ENCODE results near the gene TNIK.

TNIK gene

GRCh38 chr3:171283848-171284222, 176.4 kb downstream of the TNIK start:
- H3K9me3 Mint-ChIP-seq, result no peaks in the 10 kb centered on the region
- peaks cover 73% of the 10 kb centered on the region for H3K4me1 Mint-ChIP-seq
- no peaks in the 10 kb centered on the region for H3K36me3 Mint-ChIP-seq

GRCh38 chr3:171283183-171283847, 176.9 kb downstream of the TNIK start:
- Mint-ChIP-seq H3K4me1 (peaks cover 77% of the 10 kb centered on the region), H3K27ac (no peak overlapping the region)

More at GRCh38 chr3:171283848-171284222, 176.4 kb downstream of the TNIK start:
- no peak overlapping the region for H3K27ac Mint-ChIP-seq
- H3K4me3 Mint-ChIP-seq, result no peak overlapping the region
- no peaks in the 10 kb centered on the region for H3K27me3 Mint-ChIP-seq

DNA sequence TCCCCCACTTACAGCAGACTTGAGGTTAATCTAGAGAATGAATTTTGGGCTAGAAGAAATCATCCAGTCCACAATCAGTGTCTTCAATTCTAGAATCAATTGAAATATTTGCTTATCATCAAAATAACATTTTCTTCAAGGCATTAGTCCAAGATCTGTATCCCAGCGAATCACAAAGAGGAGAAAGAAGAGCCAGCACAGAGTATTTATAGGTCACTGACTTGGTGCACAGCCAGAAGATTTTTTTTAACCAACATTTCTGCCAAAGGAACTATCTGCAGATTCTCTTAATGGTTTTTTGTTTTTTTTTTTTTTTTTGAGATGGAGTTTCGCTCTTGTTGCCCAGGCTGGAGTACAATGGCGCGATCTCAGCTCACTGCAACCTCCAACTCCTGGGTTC, 178.2 kb downstream of the TNIK start:
- Mint-ChIP-seq H3K9me3 (no peaks in the 10 kb centered on the region), H3K4me3 (no peak overlapping the region), H3K27ac (peak overlapping the region; percentile 52), H3K36me3 (no peaks in the 10 kb centered on the region), H3K4me1 (peaks cover 83% of the 10 kb centered on the region), H3K27me3 (no peaks in the 10 kb centered on the region)

More at GRCh38 chr3:171283183-171283847, 176.9 kb downstream of the TNIK start:
- Mint-ChIP-seq H3K9me3 (no peaks in the 10 kb centered on the region), H3K4me3 (peak overlapping the region; percentile 13), H3K36me3 (no peaks in the 10 kb centered on the region), H3K27me3 (no peaks in the 10 kb centered on the region)

- H3K27me3 Mint-ChIP-seq, result no peaks in the 10 kb centered on the region
- H3K4me1 Mint-ChIP-seq, result peaks cover 82% of the 10 kb centered on the region
- H3K36me3 Mint-ChIP-seq, result no peaks in the 10 kb centered on the region
- H3K4me3 Mint-ChIP-seq, result no peak overlapping the region
- H3K27ac Mint-ChIP-seq, result no peak overlapping the region
- no peaks in the 10 kb centered on the region for H3K9me3 Mint-ChIP-seq
Measured at GRCh38 chr3:171281256-171281992, 178.8 kb downstream of the TNIK start.

DNA sequence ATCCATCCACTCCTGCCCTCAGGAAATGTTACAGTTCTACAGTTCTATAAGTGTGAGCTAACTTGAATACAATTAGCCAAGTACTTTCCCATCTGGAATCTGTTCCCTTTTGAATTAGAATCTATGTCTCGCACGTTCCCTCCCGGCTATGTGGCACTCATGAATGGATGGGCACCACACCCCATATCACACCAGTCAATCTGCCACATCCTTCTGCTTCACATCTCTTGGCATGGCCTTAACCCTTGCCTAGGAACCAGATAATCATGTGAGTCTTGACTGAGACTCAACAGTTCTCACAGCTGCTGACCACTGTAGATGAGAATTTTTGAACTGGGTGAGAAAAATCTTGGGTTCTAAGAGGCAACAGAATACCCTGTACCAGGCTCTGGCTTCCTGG, 180.2 kb downstream of the TNIK start:
- Mint-ChIP-seq H3K27ac (no peak overlapping the region), H3K36me3 (peaks cover 6% of the 10 kb centered on the region), H3K4me3 (no peak overlapping the region), H3K4me1 (peaks cover 76% of the 10 kb centered on the region), H3K9me3 (peaks cover 4% of the 10 kb centered on the region), H3K27me3 (no peaks in the 10 kb centered on the region)

DNA sequence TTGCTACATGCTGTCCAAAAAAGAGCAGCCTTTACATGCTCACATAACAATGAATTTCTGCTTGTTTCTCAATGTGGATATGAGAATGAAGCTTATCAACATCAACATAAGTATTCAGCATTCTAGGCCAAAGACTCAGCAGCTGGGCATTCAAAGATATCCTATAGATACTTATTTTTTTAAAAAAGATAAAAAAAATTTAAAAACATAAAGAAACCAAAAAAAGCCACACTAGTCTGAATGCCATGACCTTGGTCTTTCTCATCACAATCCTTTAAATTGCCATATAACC, 182.0 kb downstream of the TNIK start:
- H3K4me3 Mint-ChIP-seq, result no peak overlapping the region
- H3K4me1 Mint-ChIP-seq, result peaks cover 79% of the 10 kb centered on the region
- no peak overlapping the region for H3K27ac Mint-ChIP-seq
- peaks cover 4% of the 10 kb centered on the region for H3K9me3 Mint-ChIP-seq
- peaks cover 7% of the 10 kb centered on the region for H3K36me3 Mint-ChIP-seq
- H3K27me3 Mint-ChIP-seq, result no peaks in the 10 kb centered on the region

DNA sequence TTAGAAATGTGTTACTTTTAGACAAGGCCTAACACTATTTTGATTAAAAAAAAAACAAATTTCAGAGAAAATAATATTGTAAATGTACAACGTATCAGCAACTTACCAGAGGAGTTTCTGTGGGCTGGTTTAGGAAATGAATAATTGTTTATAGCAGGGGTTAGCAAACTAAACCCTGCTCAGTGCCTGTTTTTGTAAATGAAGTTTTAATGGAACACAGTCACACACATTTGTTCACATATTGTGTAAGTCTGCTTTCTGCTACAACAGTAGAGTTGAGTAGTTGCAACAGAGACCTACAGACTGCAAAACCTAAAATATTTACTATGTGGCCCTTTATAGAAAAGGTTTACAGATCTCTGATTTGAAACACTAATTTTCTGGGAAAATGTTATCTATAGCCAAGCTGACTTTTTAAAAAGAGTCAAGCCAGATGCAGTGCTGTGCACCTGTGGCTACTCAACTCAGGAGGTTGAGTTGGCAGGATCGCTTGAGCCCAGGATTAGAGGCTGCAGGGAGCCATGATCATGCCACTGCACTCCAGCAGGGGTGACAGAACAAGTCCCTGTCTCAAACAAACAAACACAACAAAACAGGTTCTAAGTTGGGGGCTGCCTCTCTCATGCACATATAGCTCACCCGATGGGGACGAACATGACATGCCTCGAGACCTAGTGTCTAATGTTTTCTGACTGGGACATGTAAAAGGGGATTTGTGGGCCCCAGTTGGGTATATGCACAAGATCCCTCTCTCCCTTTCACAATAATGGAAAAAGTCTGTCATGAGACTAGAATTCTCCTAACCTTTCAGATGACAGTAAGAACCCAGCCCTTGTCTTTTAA, 182.5 kb downstream of the TNIK start:
- H3K36me3 Mint-ChIP-seq, result peaks cover 7% of the 10 kb centered on the region
- no peak overlapping the region for H3K27ac Mint-ChIP-seq
- no peaks in the 10 kb centered on the region for H3K27me3 Mint-ChIP-seq
- H3K9me3 Mint-ChIP-seq, result peaks cover 4% of the 10 kb centered on the region
- H3K4me3 Mint-ChIP-seq, result no peak overlapping the region
- H3K4me1 Mint-ChIP-seq, result peaks cover 79% of the 10 kb centered on the region

DNA sequence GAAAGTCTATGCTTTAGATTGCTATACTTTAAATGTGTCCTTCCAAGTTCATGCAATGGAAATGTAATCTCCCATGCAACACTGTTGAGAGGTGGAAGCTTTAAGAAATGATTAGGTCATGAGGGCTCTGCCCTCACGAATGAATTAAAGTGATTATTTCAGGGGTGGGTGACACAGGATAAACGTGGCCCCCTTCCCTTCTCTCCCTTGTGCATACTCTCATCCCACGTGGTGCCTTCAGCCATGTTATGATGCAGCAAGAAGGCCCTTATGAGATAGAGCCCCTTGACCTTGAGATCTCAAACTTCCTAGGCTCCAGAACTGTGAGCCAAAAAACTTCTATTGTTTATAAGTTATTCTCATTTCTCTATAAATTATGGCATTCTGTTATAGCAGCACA, 183.3 kb downstream of the TNIK start:
- Mint-ChIP-seq H3K9me3 (peaks cover 4% of the 10 kb centered on the region), H3K4me3 (no peak overlapping the region), H3K36me3 (peaks cover 10% of the 10 kb centered on the region), H3K4me1 (peaks cover 81% of the 10 kb centered on the region), H3K27me3 (no peaks in the 10 kb centered on the region), H3K27ac (no peak overlapping the region)

DNA sequence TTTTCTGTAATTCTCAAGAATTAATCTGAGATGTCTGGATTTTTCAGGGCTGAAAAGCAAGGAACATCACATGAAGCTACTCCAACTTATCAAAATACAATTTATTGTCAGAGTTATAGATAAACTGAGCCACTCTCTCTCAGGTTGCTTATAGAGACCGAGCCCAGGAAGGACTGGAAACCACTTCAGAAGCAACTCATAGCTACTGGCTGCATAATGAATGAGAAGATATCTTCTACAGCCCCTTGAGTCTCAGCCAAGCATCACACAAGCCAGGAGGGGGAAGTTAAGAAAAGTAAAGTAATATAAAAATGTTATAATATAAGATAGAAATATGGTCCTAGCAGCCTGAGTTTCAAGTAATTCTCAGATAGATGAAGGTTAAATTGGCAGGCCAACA, 186.0 kb downstream of the TNIK start:
- Mint-ChIP-seq H3K4me3 (peak overlapping the region; percentile 19), H3K27me3 (no peaks in the 10 kb centered on the region), H3K4me1 (peaks cover 82% of the 10 kb centered on the region), H3K36me3 (peaks cover 11% of the 10 kb centered on the region), H3K9me3 (peaks cover 4% of the 10 kb centered on the region), H3K27ac (peak overlapping the region; percentile 78)

- no peaks in the 10 kb centered on the region for H3K27me3 Mint-ChIP-seq
- H3K27ac Mint-ChIP-seq, result peak overlapping the region; percentile 83
- H3K9me3 Mint-ChIP-seq, result peaks cover 9% of the 10 kb centered on the region
- H3K36me3 Mint-ChIP-seq, result peaks cover 10% of the 10 kb centered on the region
- H3K4me1 Mint-ChIP-seq, result peaks cover 89% of the 10 kb centered on the region
- H3K4me3 Mint-ChIP-seq, result peak overlapping the region; percentile 70
Measured at GRCh38 chr3:171270541-171270940, 189.7 kb downstream of the TNIK start.

DNA sequence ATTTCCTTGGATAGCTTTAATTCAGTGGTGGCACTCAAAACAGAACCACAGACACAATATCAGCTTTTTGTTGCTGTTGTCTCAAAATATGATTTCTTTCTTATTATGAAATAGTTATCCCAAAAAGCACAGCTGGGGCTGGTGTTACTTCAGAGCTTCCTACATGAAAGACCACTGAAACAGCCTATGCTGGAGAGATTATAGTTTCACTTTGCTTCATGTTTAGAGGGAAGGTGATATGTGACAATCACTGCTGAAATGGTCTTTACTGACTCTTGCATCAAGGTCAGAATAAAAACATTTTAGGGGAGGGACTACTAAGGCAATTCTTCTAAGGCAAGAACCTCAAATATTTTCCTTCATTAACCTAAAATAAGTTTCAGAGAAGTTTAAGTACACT, 190.7 kb downstream of the TNIK start:
- Mint-ChIP-seq H3K27me3 (no peaks in the 10 kb centered on the region), H3K4me3 (peak overlapping the region; percentile 70), H3K36me3 (peaks cover 6% of the 10 kb centered on the region), H3K4me1 (peaks cover 91% of the 10 kb centered on the region), H3K27ac (peak overlapping the region; percentile 83), H3K9me3 (peaks cover 6% of the 10 kb centered on the region)

GRCh38 chr3:171268677-171269076, 191.5 kb downstream of the TNIK start:
- Mint-ChIP-seq H3K9me3 (peaks cover 6% of the 10 kb centered on the region), H3K36me3 (peaks cover 6% of the 10 kb centered on the region), H3K27ac (peak overlapping the region; percentile 96), H3K4me3 (peak overlapping the region; percentile 53), H3K4me1 (peaks cover 85% of the 10 kb centered on the region), H3K27me3 (no peaks in the 10 kb centered on the region)

GRCh38 chr3:171267104-171267503, 193.1 kb downstream of the TNIK start:
- H3K27me3 Mint-ChIP-seq, result no peaks in the 10 kb centered on the region
- H3K9me3 Mint-ChIP-seq, result peaks cover 6% of the 10 kb centered on the region
- H3K4me1 Mint-ChIP-seq, result peaks cover 91% of the 10 kb centered on the region
- H3K4me3 Mint-ChIP-seq, result peak overlapping the region; percentile 55
- peaks cover 3% of the 10 kb centered on the region for H3K36me3 Mint-ChIP-seq
- H3K27ac Mint-ChIP-seq, result peak overlapping the region; percentile 96

DNA sequence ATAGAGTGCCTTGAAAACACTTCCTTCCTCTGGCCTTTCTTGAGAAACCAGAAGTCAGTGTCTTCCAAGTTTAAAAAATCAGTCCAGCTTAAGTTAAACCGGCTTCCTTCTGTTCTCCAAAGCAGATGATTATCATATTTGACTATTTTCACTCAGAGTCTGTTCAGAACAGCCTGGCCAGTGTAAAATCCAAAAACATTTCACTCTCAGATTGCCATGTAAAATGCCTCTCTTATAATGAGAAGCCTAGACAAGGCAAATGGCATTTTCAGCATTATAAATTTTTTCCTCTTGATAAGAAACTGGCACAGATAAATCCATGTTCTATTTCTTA, 193.5 kb downstream of the TNIK start:
- Mint-ChIP-seq H3K27ac (peak overlapping the region; percentile 71), H3K9me3 (peaks cover 6% of the 10 kb centered on the region), H3K4me1 (peaks cover 91% of the 10 kb centered on the region), H3K4me3 (peak overlapping the region; percentile 53), H3K36me3 (peaks cover 2% of the 10 kb centered on the region), H3K27me3 (no peaks in the 10 kb centered on the region)

GRCh38 chr3:171266034-171266739, 194.0 kb downstream of the TNIK start:
- no peaks in the 10 kb centered on the region for H3K27me3 Mint-ChIP-seq
- peaks cover 9% of the 10 kb centered on the region for H3K9me3 Mint-ChIP-seq
- H3K27ac Mint-ChIP-seq, result peak overlapping the region; percentile 90
- peaks cover 92% of the 10 kb centered on the region for H3K4me1 Mint-ChIP-seq
- peaks cover 2% of the 10 kb centered on the region for H3K36me3 Mint-ChIP-seq
- peak overlapping the region; percentile 67 for H3K4me3 Mint-ChIP-seq

All from activated naive CD4-positive, alpha-beta T cell treated with anti-CD3 and anti-CD28 coated beads, Interleukin-2, amount 50 U/mL, for 24 hours (primary cell).